GM18907 (cell line): Measurements from ENCODE around the gene ALDH3B1.

Source experiments
- ATAC-seq: cut with Tn5 transposase; IDR thresholded peaks from one replicate; pipeline ENCODE4 v1.9.1; 2021; ENCODE audit warnings: mild to moderate bottlenecking, moderate library complexity; ENCODE audit not compliant: unreplicated experiment

The ALDH3B1 gene

GRCh38 chr11:68027667-68028066 lies 17.5 kb downstream of the ALDH3B1 start:
- no peak for ATAC-seq

- no peak for ATAC-seq
These were observed 18.8 kb downstream of the ALDH3B1 start for GRCh38 chr11:68028802-68029545.

- peak; percentile 89 for ATAC-seq
These were observed 20.4 kb downstream of the ALDH3B1 start, which contains the start of gene NDUFS8 for GRCh38 chr11:68030318-68031143. NDUFS8 (plus strand) TSS chr11:68030681; CDS start chr11:68032152, 1,471 bp downstream.

- ATAC-seq: peak; percentile 2
These were observed 21.0 kb downstream of the ALDH3B1 start for GRCh38 chr11:68031144-68031464.

- no peak for ATAC-seq
These were observed 21.9 kb downstream of the ALDH3B1 start for GRCh38 chr11:68032003-68032402.

- ATAC-seq: no peak
These were observed 23.0 kb downstream of the ALDH3B1 start for GRCh38 chr11:68032997-68033707.

GRCh38 chr11:68033708-68034045 lies 23.6 kb downstream of the ALDH3B1 start:
- no peak for ATAC-seq

- ATAC-seq: no peak
These were observed 25.2 kb downstream of the ALDH3B1 start for GRCh38 chr11:68035266-68035876.

GRCh38 chr11:68036141-68036716 lies 26.1 kb downstream of the ALDH3B1 start:
- no peak for ATAC-seq

- no peak for ATAC-seq
These were observed 26.7 kb downstream of the ALDH3B1 start for GRCh38 chr11:68036717-68037239.

GRCh38 chr11:68037411-68038225 lies 27.5 kb downstream of the ALDH3B1 start:
- no peak for ATAC-seq

GRCh38 chr11:68038226-68038717 lies 28.1 kb downstream of the ALDH3B1 start:
- ATAC-seq: no peak

GRCh38 chr11:68038718-68039525 lies 28.8 kb downstream of the ALDH3B1 start, which contains the start of gene TCIRG1:
TCIRG1 (plus strand) TSS chr11:68039025; CDS start chr11:68041272, 2,247 bp downstream.
- no peak for ATAC-seq

- no peak for ATAC-seq
These were observed 29.5 kb downstream of the ALDH3B1 start for GRCh38 chr11:68039526-68040086.

- ATAC-seq: peak; percentile 50
These were observed 30.2 kb downstream of the ALDH3B1 start for GRCh38 chr11:68040101-68040956.

GRCh38 chr11:68040957-68041591 lies 30.9 kb downstream of the ALDH3B1 start:
- no peak for ATAC-seq
